ENCODE results near the gene MRPS34. TPM values are rescaled to one million over a fixed set of nuclear protein-coding genes. Genes with fewer than 3 reads are reported as not detected.

The MRPS34 gene
- total and polyA plus RNA-seq, 10 of the 15 experiments (the other 5 are each of a cell fraction or from before 2014, with no cell fraction given): 3.6 to 285 (median 147) TPM

DNA sequence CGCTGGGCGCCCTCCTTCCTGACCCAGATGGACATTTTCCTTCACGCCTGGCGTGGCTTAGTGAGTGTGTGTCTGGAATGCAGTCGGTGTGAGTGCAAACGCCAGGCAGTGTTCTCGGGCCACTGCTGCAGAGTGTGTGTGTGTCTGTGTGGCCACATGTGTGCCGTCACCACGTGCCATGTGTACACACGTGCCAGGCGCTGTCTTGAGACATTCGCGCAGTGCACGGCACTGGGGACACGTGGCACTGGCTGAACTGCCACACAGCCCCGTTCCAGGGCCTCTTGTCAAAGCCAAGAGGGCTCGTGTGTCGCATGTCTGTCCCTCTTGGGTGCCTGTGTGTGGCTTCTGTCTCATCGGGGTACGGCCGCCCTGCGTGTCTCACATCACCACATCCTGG is 38.1 kb downstream of the MRPS34 start:
- Histone ChIP-seq H3K27me3 (replicated peaks in 1 of 2; ENCODE audit: control insufficient read depth in 2 of 2, insufficient read depth in 2 of 2, low read length in 1 of 2) (no peaks in the 10 kb centered on the region), H3K4me2 (ENCODE audit: control insufficient read depth, insufficient read depth) (no peak overlapping the region), H3K9ac (ENCODE audit: control insufficient read depth, insufficient read depth, low read length) (no peak overlapping the region), H3K36me3 (ENCODE audit: control insufficient read depth in 2 of 2, insufficient read depth in 2 of 2, low read length in 1 of 2) (peaks cover 0 to 22% of the 10 kb centered on the region in 2 experiments; a peak in 3 of 4 replicates), H3K4me1 (ENCODE audit: control insufficient read depth, insufficient read depth, low read length) (no peaks in the 10 kb centered on the region), H2AFZ (ENCODE audit: control insufficient read depth, low read depth, low read length) (no peak overlapping the region), H4K20me1 (ENCODE audit: control insufficient read depth, insufficient read depth) (no peaks in the 10 kb centered on the region), H3K79me2 (ENCODE audit: control insufficient read depth, insufficient read depth, low read length) (no peaks in the 10 kb centered on the region), H3K27ac (ENCODE audit: control insufficient read depth, insufficient read depth) (no peak overlapping the region), H3K4me3 (no peak overlapping the region), H3K9me3 (replicated peaks; ENCODE audit: control insufficient read depth, insufficient read depth, low read length) (peaks cover 6% of the 10 kb centered on the region; the same call in 1 of the 3 replicates)
- ChIA-PET POLR2A (no interaction called here), SMC1A (ENCODE audit: uncharacterized antibody, unreplicated experiment) (no interaction called here), RAD21 (ENCODE audit: unreplicated experiment) (no interaction called here), CTCF (no interaction called here)
- intact Hi-C loops (cut with micrococcal nuclease; ENCODE audit: unreplicated experiment): no loop called here
- FAIRE-seq (no peak), ATAC-seq (no peak), DNase-seq (ENCODE audit: low read depth, low spot score) (no peak)
- in situ Hi-C loops (cut with MboI): no loop called here
- BruUV-seq (replicated peaks): no TSS peak
- no peak for TF ChIP-seq RFX5 (IDR thresholded peaks at IDR 0.05; ENCODE audit: low read depth, low read length)
- TF ChIP-seq ZNF622 (IDR thresholded peaks at IDR 0.05): no peak
- no peak for TF ChIP-seq TBL1XR1 (IDR thresholded peaks at IDR 0.05; ENCODE audit: low read depth, low read length)
- TF ChIP-seq ESRRA (IDR thresholded peaks at IDR 0.05; ENCODE audit: low read length): no peak
- TF ChIP-seq IRF3 (IDR thresholded peaks at IDR 0.05): no peak
- TF ChIP-seq HDGF (IDR thresholded peaks at IDR 0.05): no peak
- TF ChIP-seq EP300 (IDR thresholded peaks at IDR 0.05; ENCODE audit: borderline replicate concordance in 1 of 2, control insufficient read depth in 1 of 2, low read depth in 2 of 2, low read length in 2 of 2): no peak
- no peak for TF ChIP-seq YY1 (IDR thresholded peaks at IDR 0.05; ENCODE audit: low read depth, low read length)
- TF ChIP-seq, protein P1, sequence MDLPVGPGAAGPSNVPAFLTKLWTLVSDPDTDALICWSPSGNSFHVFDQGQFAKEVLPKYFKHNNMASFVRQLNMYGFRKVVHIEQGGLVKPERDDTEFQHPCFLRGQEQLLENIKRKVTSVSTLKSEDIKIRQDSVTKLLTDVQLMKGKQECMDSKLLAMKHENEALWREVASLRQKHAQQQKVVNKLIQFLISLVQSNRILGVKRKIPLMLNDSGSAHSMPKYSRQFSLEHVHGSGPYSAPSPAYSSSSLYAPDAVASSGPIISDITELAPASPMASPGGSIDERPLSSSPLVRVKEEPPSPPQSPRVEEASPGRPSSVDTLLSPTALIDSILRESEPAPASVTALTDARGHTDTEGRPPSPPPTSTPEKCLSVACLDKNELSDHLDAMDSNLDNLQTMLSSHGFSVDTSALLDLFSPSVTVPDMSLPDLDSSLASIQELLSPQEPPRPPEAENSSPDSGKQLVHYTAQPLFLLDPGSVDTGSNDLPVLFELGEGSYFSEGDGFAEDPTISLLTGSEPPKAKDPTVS (IDR thresholded peaks at IDR 0.05; ENCODE audit: low read depth, low read length): no peak
- TF ChIP-seq BACH1 (IDR thresholded peaks at IDR 0.05; ENCODE audit: borderline replicate concordance): no peak
- TF ChIP-seq MEF2B (IDR thresholded peaks at IDR 0.05; ENCODE audit: partially characterized antibody, poor library complexity, severe bottlenecking): no peak
- TF ChIP-seq, protein P2, sequence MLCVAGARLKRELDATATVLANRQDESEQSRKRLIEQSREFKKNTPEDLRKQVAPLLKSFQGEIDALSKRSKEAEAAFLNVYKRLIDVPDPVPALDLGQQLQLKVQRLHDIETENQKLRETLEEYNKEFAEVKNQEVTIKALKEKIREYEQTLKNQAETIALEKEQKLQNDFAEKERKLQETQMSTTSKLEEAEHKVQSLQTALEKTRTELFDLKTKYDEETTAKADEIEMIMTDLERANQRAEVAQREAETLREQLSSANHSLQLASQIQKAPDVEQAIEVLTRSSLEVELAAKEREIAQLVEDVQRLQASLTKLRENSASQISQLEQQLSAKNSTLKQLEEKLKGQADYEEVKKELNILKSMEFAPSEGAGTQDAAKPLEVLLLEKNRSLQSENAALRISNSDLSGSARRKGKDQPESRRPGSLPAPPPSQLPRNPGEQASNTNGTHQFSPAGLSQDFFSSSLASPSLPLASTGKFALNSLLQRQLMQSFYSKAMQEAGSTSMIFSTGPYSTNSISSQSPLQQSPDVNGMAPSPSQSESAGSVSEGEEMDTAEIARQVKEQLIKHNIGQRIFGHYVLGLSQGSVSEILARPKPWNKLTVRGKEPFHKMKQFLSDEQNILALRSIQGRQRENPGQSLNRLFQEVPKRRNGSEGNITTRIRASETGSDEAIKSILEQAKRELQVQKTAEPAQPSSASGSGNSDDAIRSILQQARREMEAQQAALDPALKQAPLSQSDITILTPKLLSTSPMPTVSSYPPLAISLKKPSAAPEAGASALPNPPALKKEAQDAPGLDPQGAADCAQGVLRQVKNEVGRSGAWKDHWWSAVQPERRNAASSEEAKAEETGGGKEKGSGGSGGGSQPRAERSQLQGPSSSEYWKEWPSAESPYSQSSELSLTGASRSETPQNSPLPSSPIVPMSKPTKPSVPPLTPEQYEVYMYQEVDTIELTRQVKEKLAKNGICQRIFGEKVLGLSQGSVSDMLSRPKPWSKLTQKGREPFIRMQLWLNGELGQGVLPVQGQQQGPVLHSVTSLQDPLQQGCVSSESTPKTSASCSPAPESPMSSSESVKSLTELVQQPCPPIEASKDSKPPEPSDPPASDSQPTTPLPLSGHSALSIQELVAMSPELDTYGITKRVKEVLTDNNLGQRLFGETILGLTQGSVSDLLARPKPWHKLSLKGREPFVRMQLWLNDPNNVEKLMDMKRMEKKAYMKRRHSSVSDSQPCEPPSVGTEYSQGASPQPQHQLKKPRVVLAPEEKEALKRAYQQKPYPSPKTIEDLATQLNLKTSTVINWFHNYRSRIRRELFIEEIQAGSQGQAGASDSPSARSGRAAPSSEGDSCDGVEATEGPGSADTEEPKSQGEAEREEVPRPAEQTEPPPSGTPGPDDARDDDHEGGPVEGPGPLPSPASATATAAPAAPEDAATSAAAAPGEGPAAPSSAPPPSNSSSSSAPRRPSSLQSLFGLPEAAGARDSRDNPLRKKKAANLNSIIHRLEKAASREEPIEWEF (IDR thresholded peaks at IDR 0.05; ENCODE audit: insufficient replicate concordance, low read depth, low read length): no peak
- TF ChIP-seq CTCF (IDR thresholded peaks at IDR 0.05 in 2 of 3, conservative IDR thresholded peaks at IDR 0.05 in 1 of 3; ENCODE audit: control insufficient read depth in 2 of 3, extremely low read depth in 1 of 3, insufficient read depth in 1 of 3, low read depth in 3 of 3, low read length in 3 of 3): no peak
- no peak for TF ChIP-seq RB1 (IDR thresholded peaks at IDR 0.05; ENCODE audit: borderline replicate concordance)
- over 99% methylated on average over 22 of the region's 22 CpGs for WGBS (ENCODE audit: insufficient coverage, insufficient replicate concordance, low lambda C conversion rate, missing lambda C conversion rate)

Data from GM12878 (cell line).